HepG2 (cell line): ENCODE results near the gene FBXO41. TPM values are rescaled to one million over a fixed set of nuclear protein-coding genes. Genes with fewer than 3 reads are reported as not detected.
A peak's percentile ranks its signal among the peaks of the same experiment; 100 is the strongest.

Experiments used
- CBFB ChIP-seq: sonication (generic); formaldehyde crosslinking; IDR thresholded peaks from 2 replicates; pipeline ENCODE4 v1.4.0; 2020; ENCODE audit warnings: missing genetic modification reagents
- ESRRA ChIP-seq: sonication (generic); formaldehyde crosslinking; IDR thresholded peaks from 2 replicates; pipeline ENCODE4 v1.5.1; 2020; ENCODE audit warnings: mild to moderate bottlenecking, low read depth, missing genetic modification reagents
- EZH2 ChIP-seq: conservative IDR thresholded peaks from 2 replicates; pipeline ENCODE4 v1.6.1; 2012; ENCODE audit warnings: mild to moderate bottlenecking, low read depth, low read length, moderate library complexity
- FOXA1 ChIP-seq, 2 experiments: fragments of 450-650 bp in 1 of 2; sonication (generic) in 1 of 2; formaldehyde crosslinking in 1 of 2; IDR thresholded peaks; 2 replicates each; pipeline versions ENCODE4 v1.4.0 to v1.6.1; 2016 to 2020; ENCODE audit warnings: missing genetic modification reagents in 1 of 2
- GABPA ChIP-seq, 2 experiments: IDR thresholded peaks; 2 replicates each; pipeline ENCODE4 v1.6.1; 2011 to 2016; ENCODE audit warnings: low read depth in 2 of 2, low read length in 1 of 2, missing biosample characterization in 1 of 2, missing genetic modification characterization in 1 of 2
- PHF8 ChIP-seq: sonication (generic); formaldehyde crosslinking; IDR thresholded peaks from 2 replicates; pipeline ENCODE4 v1.5.0; 2020; ENCODE audit warnings: missing genetic modification reagents
- POLR2AphosphoS2 ChIP-seq: IDR thresholded peaks from 2 replicates; pipeline ENCODE4 v1.6.1; 2011; ENCODE audit warnings: low read depth, low read length, improper control_type of control experiment
- ZFP90 ChIP-seq: sonication (generic); formaldehyde crosslinking; IDR thresholded peaks from 2 replicates; pipeline ENCODE4 v1.8.0; 2022; ENCODE audit warnings: missing genetic modification reagents, mild to moderate bottlenecking, inconsistent platforms, borderline replicate concordance
- ZNF354B ChIP-seq: sonication (generic); formaldehyde crosslinking; IDR thresholded peaks from 2 replicates; pipeline ENCODE4 v1.8.0; 2022; ENCODE audit warnings: mild to moderate bottlenecking, missing genetic modification reagents
- ZNF549 ChIP-seq: sonication (generic); formaldehyde crosslinking; IDR thresholded peaks from 2 replicates; pipeline ENCODE4 v1.5.0; 2020; ENCODE audit warnings: missing genetic modification reagents
- ZNF672 ChIP-seq: sonication (generic); formaldehyde crosslinking; IDR thresholded peaks from 2 replicates; pipeline ENCODE4 v1.8.1; 2022; ENCODE audit warnings: missing genetic modification reagents
- ZNF792 ChIP-seq: IDR thresholded peaks from 2 replicates; pipeline ENCODE4 v1.6.1; 2016
- polyA plus RNA-seq, 8 experiments: library from polyadenylated mRNA; depleted of rRNA in 3 of 8; stranded (reverse) in 7 of 8; unstranded in 1 of 8; fragments of >200 nt; fragmentation: Illumina TruSeq in 4 of 8; extraction: Trizol in 4 of 8; gene quantifications; 2 replicates each; pipeline versions ENCODE4 v1.2.1 to v1.2.3, GENCODE V29; 2011 to 2016; ENCODE audit warnings: low read depth in 4 of 8, missing spikeins in 1 of 8, mixed read lengths in 1 of 8; ENCODE audit not compliant: insufficient read depth in 1 of 8
- total RNA-seq, 5 experiments: library from RNA; depleted of rRNA; stranded (reverse); fragments of >200 nt; fragmentation: Illumina TruSeq; extraction: Trizol; gene quantifications; 2 replicates each; pipeline ENCODE4 v1.2.3, GENCODE V29; 2016; ENCODE audit warnings: low read depth in 1 of 5
- TF ChIP-seq, protein P1 (sequence below): sonication (generic); formaldehyde crosslinking; IDR thresholded peaks from 2 replicates; pipeline ENCODE4 v1.4.0; 2020; ENCODE audit warnings: missing genetic modification reagents
- TF ChIP-seq, protein P2 (sequence below): sonication (generic); formaldehyde crosslinking; IDR thresholded peaks from 2 replicates; pipeline ENCODE4 v1.4.0; 2020; ENCODE audit warnings: missing genetic modification reagents
- TF ChIP-seq, protein P3 (sequence below): sonication (generic); formaldehyde crosslinking; IDR thresholded peaks from 2 replicates; pipeline ENCODE4 v1.4.0; 2020; ENCODE audit warnings: missing genetic modification reagents
- TF ChIP-seq, protein P4 (sequence below): sonication (generic); formaldehyde crosslinking; IDR thresholded peaks from 2 replicates; pipeline ENCODE4 v1.4.0; 2020; ENCODE audit warnings: mild to moderate bottlenecking, low read depth, missing genetic modification reagents

FBXO41 gene
- total and polyA plus RNA-seq, 2 of the 13 experiments (the other 11 are each of a cell fraction or from before 2014, with no cell fraction given) = 4.2 to 10.3 TPM

DNA sequence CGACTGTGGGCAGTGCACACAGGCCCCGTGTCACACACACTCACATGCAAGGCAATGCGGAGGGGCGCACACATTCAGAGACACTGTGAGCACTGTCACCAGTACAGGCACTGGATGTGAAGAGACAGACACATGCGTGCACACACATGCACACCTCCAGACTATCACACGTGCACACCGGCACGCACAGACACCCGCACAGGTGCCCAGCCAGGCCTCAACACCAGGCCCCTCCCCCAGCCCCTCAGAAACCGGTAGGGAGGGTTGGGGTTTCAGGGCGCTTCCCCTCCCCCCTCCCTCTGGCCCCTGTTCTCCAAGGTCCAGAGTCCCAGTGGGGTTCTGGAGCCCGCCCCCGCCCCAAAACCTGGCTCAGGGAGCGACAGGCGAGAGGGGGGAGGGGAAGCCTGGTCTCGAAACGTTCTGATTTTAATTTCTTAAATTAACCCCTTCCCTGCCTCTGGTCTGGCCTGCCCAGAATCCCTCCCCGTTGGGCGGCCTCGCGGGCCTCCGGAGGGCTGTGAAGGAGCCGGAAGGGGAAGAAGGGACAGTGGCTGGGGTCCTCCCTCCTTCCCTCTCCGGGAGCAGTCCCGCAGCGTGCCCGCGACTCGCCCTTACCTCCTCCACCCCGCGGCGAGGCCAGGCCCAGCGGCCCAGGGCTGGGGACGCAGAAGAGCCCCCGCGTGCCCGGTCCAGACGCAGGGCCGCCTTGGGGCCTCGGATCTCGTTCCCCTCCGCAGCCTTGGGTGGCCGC lies 558 bp downstream of the FBXO41 start (continued):
- TF ChIP-seq, protein P1, sequence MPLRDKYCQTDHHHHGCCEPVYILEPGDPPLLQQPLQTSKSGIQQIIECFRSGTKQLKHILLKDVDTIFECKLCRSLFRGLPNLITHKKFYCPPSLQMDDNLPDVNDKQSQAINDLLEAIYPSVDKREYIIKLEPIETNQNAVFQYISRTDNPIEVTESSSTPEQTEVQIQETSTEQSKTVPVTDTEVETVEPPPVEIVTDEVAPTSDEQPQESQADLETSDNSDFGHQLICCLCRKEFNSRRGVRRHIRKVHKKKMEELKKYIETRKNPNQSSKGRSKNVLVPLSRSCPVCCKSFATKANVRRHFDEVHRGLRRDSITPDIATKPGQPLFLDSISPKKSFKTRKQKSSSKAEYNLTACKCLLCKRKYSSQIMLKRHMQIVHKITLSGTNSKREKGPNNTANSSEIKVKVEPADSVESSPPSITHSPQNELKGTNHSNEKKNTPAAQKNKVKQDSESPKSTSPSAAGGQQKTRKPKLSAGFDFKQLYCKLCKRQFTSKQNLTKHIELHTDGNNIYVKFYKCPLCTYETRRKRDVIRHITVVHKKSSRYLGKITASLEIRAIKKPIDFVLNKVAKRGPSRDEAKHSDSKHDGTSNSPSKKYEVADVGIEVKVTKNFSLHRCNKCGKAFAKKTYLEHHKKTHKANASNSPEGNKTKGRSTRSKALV (CRISPR knock-in tag) = no peak
- TF ChIP-seq ESRRA (CRISPR knock-in tag) = no peak
- TF ChIP-seq FOXA1 (IDR thresholded peaks at IDR 0.05) = no peak
- TF ChIP-seq FOXA1 (CRISPR knock-in tag; IDR thresholded peaks at IDR 0.05) = no peak
- TF ChIP-seq ZFP90 (CRISPR knock-in tag) = no peak; the same call in 1 of the 2 replicates
- TF ChIP-seq, protein P2, sequence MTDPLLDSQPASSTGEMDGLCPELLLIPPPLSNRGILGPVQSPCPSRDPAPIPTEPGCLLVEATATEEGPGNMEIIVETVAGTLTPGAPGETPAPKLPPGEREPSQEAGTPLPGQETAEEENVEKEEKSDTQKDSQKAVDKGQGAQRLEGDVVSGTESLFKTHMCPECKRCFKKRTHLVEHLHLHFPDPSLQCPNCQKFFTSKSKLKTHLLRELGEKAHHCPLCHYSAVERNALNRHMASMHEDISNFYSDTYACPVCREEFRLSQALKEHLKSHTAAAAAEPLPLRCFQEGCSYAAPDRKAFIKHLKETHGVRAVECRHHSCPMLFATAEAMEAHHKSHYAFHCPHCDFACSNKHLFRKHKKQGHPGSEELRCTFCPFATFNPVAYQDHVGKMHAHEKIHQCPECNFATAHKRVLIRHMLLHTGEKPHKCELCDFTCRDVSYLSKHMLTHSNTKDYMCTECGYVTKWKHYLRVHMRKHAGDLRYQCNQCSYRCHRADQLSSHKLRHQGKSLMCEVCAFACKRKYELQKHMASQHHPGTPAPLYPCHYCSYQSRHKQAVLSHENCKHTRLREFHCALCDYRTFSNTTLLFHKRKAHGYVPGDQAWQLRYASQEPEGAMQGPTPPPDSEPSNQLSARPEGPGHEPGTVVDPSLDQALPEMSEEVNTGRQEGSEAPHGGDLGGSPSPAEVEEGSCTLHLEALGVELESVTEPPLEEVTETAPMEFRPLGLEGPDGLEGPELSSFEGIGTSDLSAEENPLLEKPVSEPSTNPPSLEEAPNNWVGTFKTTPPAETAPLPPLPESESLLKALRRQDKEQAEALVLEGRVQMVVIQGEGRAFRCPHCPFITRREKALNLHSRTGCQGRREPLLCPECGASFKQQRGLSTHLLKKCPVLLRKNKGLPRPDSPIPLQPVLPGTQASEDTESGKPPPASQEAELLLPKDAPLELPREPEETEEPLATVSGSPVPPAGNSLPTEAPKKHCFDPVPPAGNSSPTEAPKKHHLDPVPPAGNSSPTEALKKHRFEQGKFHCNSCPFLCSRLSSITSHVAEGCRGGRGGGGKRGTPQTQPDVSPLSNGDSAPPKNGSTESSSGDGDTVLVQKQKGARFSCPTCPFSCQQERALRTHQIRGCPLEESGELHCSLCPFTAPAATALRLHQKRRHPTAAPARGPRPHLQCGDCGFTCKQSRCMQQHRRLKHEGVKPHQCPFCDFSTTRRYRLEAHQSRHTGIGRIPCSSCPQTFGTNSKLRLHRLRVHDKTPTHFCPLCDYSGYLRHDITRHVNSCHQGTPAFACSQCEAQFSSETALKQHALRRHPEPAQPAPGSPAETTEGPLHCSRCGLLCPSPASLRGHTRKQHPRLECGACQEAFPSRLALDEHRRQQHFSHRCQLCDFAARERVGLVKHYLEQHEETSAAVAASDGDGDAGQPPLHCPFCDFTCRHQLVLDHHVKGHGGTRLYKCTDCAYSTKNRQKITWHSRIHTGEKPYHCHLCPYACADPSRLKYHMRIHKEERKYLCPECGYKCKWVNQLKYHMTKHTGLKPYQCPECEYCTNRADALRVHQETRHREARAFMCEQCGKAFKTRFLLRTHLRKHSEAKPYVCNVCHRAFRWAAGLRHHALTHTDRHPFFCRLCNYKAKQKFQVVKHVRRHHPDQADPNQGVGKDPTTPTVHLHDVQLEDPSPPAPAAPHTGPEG (CRISPR knock-in tag) = no peak
- TF ChIP-seq CBFB = no peak
- TF ChIP-seq GABPA (IDR thresholded peaks at IDR 0.05; ENCODE audit: low read depth, low read length) = no peak; the same call in 1 of the 2 replicates
- TF ChIP-seq GABPA (CRISPR knock-in tag; IDR thresholded peaks at IDR 0.05; ENCODE audit: low read depth) = no peak
- no peak for TF ChIP-seq ZNF549 (CRISPR knock-in tag)
- TF ChIP-seq ZNF354B (CRISPR knock-in tag) = no peak
- TF ChIP-seq PHF8 (CRISPR knock-in tag) = no peak; the same call in 1 of the 2 replicates
- TF ChIP-seq, protein P3, sequence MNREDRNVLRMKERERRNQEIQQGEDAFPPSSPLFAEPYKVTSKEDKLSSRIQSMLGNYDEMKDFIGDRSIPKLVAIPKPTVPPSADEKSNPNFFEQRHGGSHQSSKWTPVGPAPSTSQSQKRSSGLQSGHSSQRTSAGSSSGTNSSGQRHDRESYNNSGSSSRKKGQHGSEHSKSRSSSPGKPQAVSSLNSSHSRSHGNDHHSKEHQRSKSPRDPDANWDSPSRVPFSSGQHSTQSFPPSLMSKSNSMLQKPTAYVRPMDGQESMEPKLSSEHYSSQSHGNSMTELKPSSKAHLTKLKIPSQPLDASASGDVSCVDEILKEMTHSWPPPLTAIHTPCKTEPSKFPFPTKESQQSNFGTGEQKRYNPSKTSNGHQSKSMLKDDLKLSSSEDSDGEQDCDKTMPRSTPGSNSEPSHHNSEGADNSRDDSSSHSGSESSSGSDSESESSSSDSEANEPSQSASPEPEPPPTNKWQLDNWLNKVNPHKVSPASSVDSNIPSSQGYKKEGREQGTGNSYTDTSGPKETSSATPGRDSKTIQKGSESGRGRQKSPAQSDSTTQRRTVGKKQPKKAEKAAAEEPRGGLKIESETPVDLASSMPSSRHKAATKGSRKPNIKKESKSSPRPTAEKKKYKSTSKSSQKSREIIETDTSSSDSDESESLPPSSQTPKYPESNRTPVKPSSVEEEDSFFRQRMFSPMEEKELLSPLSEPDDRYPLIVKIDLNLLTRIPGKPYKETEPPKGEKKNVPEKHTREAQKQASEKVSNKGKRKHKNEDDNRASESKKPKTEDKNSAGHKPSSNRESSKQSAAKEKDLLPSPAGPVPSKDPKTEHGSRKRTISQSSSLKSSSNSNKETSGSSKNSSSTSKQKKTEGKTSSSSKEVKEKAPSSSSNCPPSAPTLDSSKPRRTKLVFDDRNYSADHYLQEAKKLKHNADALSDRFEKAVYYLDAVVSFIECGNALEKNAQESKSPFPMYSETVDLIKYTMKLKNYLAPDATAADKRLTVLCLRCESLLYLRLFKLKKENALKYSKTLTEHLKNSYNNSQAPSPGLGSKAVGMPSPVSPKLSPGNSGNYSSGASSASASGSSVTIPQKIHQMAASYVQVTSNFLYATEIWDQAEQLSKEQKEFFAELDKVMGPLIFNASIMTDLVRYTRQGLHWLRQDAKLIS (CRISPR knock-in tag) = no peak
- peak; percentile 10; the same call in 1 of the 2 replicates for TF ChIP-seq ZNF672 (CRISPR knock-in tag)
- no peak for TF ChIP-seq EZH2
- TF ChIP-seq ZNF792 (CRISPR knock-in tag) = no peak
- TF ChIP-seq, protein P4, sequence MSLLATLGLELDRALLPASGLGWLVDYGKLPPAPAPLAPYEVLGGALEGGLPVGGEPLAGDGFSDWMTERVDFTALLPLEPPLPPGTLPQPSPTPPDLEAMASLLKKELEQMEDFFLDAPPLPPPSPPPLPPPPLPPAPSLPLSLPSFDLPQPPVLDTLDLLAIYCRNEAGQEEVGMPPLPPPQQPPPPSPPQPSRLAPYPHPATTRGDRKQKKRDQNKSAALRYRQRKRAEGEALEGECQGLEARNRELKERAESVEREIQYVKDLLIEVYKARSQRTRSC (CRISPR knock-in tag) = no peak
- no peak for TF ChIP-seq POLR2AphosphoS2
